Stimulated activated naive CD8-positive, alpha-beta T cell treated with anti-CD3 and anti-CD28 coated beads, Interleukin-15, amount 100 ng/mL, for 72 hours (primary cell): Measurements from ENCODE around the gene TMEM8B.

Source experiments
- ATAC-seq: fragments of 150-1000 bp; cut with Tn5 transposase; 2 replicates; pipeline ENCODE4 v1.10.0; 2021; ENCODE audit warnings: mild to moderate bottlenecking, moderate library complexity
- DNase-seq, 2 donors: peaks; one replicate each; pipeline ENCODE4 v3.0.0; 2021 to 2022
- H3K27ac Mint-ChIP-seq, 2 donors: one replicate each; pipeline ENCODE4 v1.8.0; 2022; ENCODE audit warnings: mild to moderate bottlenecking in 2 of 2, mixed read lengths in 2 of 2, moderate library complexity in 2 of 2
- H3K27me3 Mint-ChIP-seq: one replicate; pipeline ENCODE4 v1.8.0; 2022; ENCODE audit warnings: mixed read lengths
- H3K4me1 Mint-ChIP-seq: one replicate; pipeline ENCODE4 v1.8.0; 2022; ENCODE audit warnings: mild to moderate bottlenecking, mixed read lengths
- H3K4me3 Mint-ChIP-seq, 2 donors: one replicate each; pipeline ENCODE4 v1.8.0; 2022; ENCODE audit warnings: mild to moderate bottlenecking in 2 of 2, mixed read lengths in 2 of 2, moderate library complexity in 1 of 2
- H3K9me3 Mint-ChIP-seq, 2 donors: one replicate each; pipeline ENCODE4 v1.8.0; 2022; ENCODE audit warnings: mixed read lengths in 2 of 2

The TMEM8B gene

GRCh38 chr9:35842795-35843194, 13.8 kb downstream of the TMEM8B start:
- no peak overlapping the region for H3K4me3 Mint-ChIP-seq
- DNase-seq (no peak), ATAC-seq (peak; percentile 48)
- no peak overlapping the region for H3K27ac Mint-ChIP-seq
- peaks cover 42% of the 10 kb centered on the region for H3K4me1 Mint-ChIP-seq
- no peaks in the 10 kb centered on the region for H3K27me3 Mint-ChIP-seq
- no peaks in the 10 kb centered on the region for H3K9me3 Mint-ChIP-seq

GRCh38 chr9:35844628-35845270, 15.7 kb downstream of the TMEM8B start:
- Mint-ChIP-seq H3K27ac (peak overlapping the region in 1 of 2 donors; percentile 3), H3K4me1 (peaks cover 55% of the 10 kb centered on the region), H3K27me3 (no peaks in the 10 kb centered on the region), H3K4me3 (no peak overlapping the region), H3K9me3 (no peaks in the 10 kb centered on the region)
- DNase-seq: no peak
- peak; percentile 64 for ATAC-seq

GRCh38 chr9:35845824-35846771, 17.1 kb downstream of the TMEM8B start:
- H3K27me3 Mint-ChIP-seq: no peaks in the 10 kb centered on the region
- peak overlapping the region in 1 of 2 donors; percentile 38 for H3K27ac Mint-ChIP-seq
- ATAC-seq: peak; percentile 27
- no peak for DNase-seq
- peak overlapping the region in 1 of 2 donors; percentile 14 for H3K4me3 Mint-ChIP-seq
- H3K9me3 Mint-ChIP-seq: no peaks in the 10 kb centered on the region
- peaks cover 55% of the 10 kb centered on the region for H3K4me1 Mint-ChIP-seq

- Mint-ChIP-seq H3K9me3 (no peaks in the 10 kb centered on the region), H3K27ac (peak overlapping the region; percentile 33 to 90), H3K4me1 (peaks cover 47% of the 10 kb centered on the region), H3K27me3 (no peaks in the 10 kb centered on the region), H3K4me3 (peak overlapping the region in 1 of 2 donors; percentile 36)
- no peak for DNase-seq
- ATAC-seq: peak; percentile 84
Observed at GRCh38 chr9:35847792-35848572, 19.0 kb downstream of the TMEM8B start.

- Mint-ChIP-seq H3K27ac (no peak overlapping the region), H3K4me1 (peaks cover 17% of the 10 kb centered on the region), H3K4me3 (no peak overlapping the region), H3K9me3 (no peaks in the 10 kb centered on the region), H3K27me3 (no peaks in the 10 kb centered on the region)
- ATAC-seq: no peak
- peak in 1 of 2 donors; percentile 2 for DNase-seq
Observed at GRCh38 chr9:35852267-35852815, 23.3 kb downstream of the TMEM8B start.

GRCh38 chr9:35852876-35853865, 24.1 kb downstream of the TMEM8B start:
- no peaks in the 10 kb centered on the region for H3K9me3 Mint-ChIP-seq
- no peaks in the 10 kb centered on the region for H3K27me3 Mint-ChIP-seq
- peak in 1 of 2 donors; percentile 2 for DNase-seq

GRCh38 chr9:35854091-35854762, 25.2 kb downstream of the TMEM8B start:
- H3K27ac Mint-ChIP-seq: no peak overlapping the region
- H3K4me3 Mint-ChIP-seq: no peak overlapping the region
- H3K4me1 Mint-ChIP-seq: no peaks in the 10 kb centered on the region
- DNase-seq (no peak), ATAC-seq (no peak)
- H3K27me3 Mint-ChIP-seq: no peaks in the 10 kb centered on the region
- H3K9me3 Mint-ChIP-seq: no peaks in the 10 kb centered on the region

More at GRCh38 chr9:35852876-35853865, 24.1 kb downstream of the TMEM8B start:
- H3K27ac Mint-ChIP-seq: no peak overlapping the region
- no peak for ATAC-seq
- H3K4me3 Mint-ChIP-seq: no peak overlapping the region
- peaks cover 9% of the 10 kb centered on the region for H3K4me1 Mint-ChIP-seq

- H3K4me1 Mint-ChIP-seq: no peaks in the 10 kb centered on the region
- H3K27ac Mint-ChIP-seq: no peak overlapping the region
- ATAC-seq (no peak), DNase-seq (no peak)
- no peaks in the 10 kb centered on the region for H3K9me3 Mint-ChIP-seq
- H3K4me3 Mint-ChIP-seq: no peak overlapping the region
- peaks cover 9% of the 10 kb centered on the region for H3K27me3 Mint-ChIP-seq
Observed at GRCh38 chr9:35856206-35856605, 27.2 kb downstream of the TMEM8B start.

GRCh38 chr9:35856882-35857281, 27.9 kb downstream of the TMEM8B start:
- Mint-ChIP-seq H3K4me1 (no peaks in the 10 kb centered on the region), H3K27ac (no peak overlapping the region), H3K27me3 (peaks cover 15% of the 10 kb centered on the region), H3K4me3 (no peak overlapping the region), H3K9me3 (no peaks in the 10 kb centered on the region)
- ATAC-seq (no peak), DNase-seq (no peak)

- H3K4me1 Mint-ChIP-seq: no peaks in the 10 kb centered on the region
- H3K4me3 Mint-ChIP-seq: no peak overlapping the region
- H3K27ac Mint-ChIP-seq: no peak overlapping the region
- H3K27me3 Mint-ChIP-seq: peaks cover 28% of the 10 kb centered on the region
- H3K9me3 Mint-ChIP-seq: no peaks in the 10 kb centered on the region
- no peak for DNase-seq
- no peak for ATAC-seq
Observed at GRCh38 chr9:35858458-35858857, 29.4 kb downstream of the TMEM8B start.

GRCh38 chr9:35859310-35859989, 30.4 kb downstream of the TMEM8B start:
- DNase-seq (no peak), ATAC-seq (peak; percentile 69)
- Mint-ChIP-seq H3K9me3 (no peaks in the 10 kb centered on the region), H3K4me1 (no peaks in the 10 kb centered on the region), H3K27me3 (peaks cover 33% of the 10 kb centered on the region), H3K27ac (no peak overlapping the region), H3K4me3 (no peak overlapping the region)

GRCh38 chr9:35859990-35860339, 30.9 kb downstream of the TMEM8B start:
- ATAC-seq: no peak
- Mint-ChIP-seq H3K4me1 (no peaks in the 10 kb centered on the region), H3K27me3 (peaks cover 38% of the 10 kb centered on the region), H3K9me3 (no peaks in the 10 kb centered on the region), H3K4me3 (no peak overlapping the region), H3K27ac (no peak overlapping the region)
- no peak for DNase-seq

GRCh38 chr9:35861161-35861897, 32.3 kb downstream of the TMEM8B start:
- DNase-seq: no peak
- Mint-ChIP-seq H3K4me1 (no peaks in the 10 kb centered on the region), H3K27ac (no peak overlapping the region), H3K9me3 (no peaks in the 10 kb centered on the region), H3K27me3 (peaks cover 42% of the 10 kb centered on the region), H3K4me3 (no peak overlapping the region)
- no peak for ATAC-seq
